ENCODE measurements around the gene ZNF548.

ZNF548 gene

DNA sequence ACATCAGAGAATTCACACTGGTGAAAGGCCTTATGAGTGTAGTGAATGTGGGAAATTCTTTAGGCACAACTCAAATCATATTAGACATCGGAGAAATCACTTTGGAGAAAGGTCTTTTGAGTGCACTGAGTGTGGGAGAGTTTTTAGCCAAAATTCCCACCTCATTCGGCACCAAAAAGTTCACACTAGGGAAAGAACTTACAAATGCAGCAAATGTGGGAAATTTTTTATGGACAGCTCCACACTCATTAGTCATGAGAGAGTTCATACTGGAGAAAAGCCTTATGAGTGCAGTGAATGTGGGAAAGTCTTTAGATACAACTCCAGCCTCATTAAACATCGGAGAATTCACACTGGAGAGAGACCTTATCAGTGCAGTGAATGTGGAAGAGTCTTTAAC is 31.4 kb downstream of the ZNF548 start:
- TF ChIP-seq, protein P1, sequence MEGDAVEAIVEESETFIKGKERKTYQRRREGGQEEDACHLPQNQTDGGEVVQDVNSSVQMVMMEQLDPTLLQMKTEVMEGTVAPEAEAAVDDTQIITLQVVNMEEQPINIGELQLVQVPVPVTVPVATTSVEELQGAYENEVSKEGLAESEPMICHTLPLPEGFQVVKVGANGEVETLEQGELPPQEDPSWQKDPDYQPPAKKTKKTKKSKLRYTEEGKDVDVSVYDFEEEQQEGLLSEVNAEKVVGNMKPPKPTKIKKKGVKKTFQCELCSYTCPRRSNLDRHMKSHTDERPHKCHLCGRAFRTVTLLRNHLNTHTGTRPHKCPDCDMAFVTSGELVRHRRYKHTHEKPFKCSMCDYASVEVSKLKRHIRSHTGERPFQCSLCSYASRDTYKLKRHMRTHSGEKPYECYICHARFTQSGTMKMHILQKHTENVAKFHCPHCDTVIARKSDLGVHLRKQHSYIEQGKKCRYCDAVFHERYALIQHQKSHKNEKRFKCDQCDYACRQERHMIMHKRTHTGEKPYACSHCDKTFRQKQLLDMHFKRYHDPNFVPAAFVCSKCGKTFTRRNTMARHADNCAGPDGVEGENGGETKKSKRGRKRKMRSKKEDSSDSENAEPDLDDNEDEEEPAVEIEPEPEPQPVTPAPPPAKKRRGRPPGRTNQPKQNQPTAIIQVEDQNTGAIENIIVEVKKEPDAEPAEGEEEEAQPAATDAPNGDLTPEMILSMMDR (IDR thresholded peaks at IDR 0.05; ENCODE audit: extremely low read depth, insufficient read depth, missing control alignments), result no peak
- in situ Hi-C loops (cut with MboI; ENCODE audit: low pct_unique_long_range_greater_than_20kb, low sequenced_read_pairs, unreplicated experiment), result no loop called here
- no peak for DNase-seq (ENCODE audit: low spot score)

DNA sequence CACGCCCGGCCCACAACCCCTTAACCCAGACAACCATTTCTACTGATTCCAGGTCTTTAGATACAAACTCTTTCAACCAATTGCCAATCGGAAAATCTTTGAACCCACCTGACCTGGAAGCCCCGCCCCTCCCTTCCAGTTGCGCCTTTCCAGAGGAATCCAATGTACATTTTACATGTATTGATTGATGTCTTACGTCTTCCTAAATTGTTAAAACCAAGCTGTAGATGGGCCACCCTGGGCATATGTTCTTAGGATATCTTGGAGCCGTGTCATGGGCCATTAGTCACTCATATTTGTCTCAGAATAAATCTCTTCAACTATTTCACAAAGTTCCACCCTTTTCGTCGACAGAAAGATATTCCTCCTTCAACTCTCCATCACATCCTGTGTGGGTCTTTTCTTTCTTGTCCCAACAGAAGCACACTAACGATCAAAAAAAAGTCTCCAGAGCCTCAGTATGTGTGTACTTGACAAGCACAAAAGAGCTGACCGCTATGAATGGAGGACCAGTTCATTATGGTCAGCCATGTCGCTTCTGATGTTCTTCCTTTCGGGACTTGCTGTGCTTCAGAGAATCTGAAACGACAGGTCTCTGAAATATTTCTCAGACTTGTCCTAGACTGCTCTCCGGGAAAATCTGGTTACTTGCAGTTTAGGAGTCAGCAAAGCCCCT is 44.9 kb downstream of the ZNF548 start:
- peak; percentile 48 for DNase-seq (ENCODE audit: low spot score)

DNA sequence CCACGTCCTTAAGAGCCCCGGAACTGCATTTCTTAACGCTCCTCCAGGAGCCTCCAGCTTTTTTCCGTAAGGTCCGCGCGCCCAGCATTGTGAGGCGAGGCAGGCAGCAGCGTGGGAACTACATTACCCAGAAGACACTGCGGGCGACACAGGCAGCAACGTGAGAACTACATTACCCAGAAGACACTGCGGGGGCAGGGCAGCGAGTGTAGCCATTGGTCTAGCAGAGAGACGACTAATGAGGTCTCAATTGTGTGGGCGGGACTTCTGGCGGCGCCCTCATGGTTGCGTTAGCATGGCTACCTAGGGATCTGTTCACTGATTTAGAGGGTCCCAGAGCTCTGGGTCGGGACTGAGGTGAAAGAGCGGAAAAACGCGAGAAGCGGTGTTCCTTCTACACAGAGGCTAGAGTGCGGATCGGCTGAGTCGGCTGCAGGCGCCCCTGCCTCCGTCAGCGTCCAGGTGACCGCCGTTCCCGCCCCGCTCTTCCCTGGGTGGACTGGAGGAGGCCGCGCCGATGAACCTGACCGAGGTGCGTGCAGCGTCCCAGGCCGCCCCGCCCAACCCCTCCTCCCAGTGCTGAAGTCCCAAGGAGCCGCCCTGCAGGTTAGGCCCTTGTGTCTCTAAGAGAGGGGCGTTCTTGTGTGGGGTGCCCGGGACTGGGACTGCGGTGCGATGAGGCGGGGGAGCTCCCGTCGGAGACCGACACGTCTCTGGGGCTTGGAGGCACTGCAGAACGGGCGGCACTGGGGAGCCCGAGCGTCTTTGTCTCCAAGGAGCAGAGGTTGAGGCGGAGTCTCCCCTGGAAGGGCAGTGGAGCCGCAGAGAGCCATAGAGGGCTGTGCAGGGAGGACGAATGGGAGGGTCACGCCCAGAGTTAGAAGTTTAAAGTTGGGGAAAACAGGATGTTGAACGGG is 45.7 kb downstream of the ZNF548 start, which contains the start of gene ZNF749:
ZNF749 (plus strand) TSS at position 264 of the 917 bp plus-strand sequence; CDS start at position 518, 254 bp downstream.
- TF ChIP-seq, protein P1 (IDR thresholded peaks at IDR 0.05; ENCODE audit: extremely low read depth, insufficient read depth, missing control alignments), result no peak
- in situ Hi-C loops (cut with MboI; ENCODE audit: low pct_unique_long_range_greater_than_20kb, low sequenced_read_pairs, unreplicated experiment), result no loop called here

More for the DNA sequence above, 44.9 kb downstream of the ZNF548 start:
- in situ Hi-C loops (cut with MboI; ENCODE audit: low pct_unique_long_range_greater_than_20kb, low sequenced_read_pairs, unreplicated experiment), result no loop called here
- TF ChIP-seq, protein P1 (IDR thresholded peaks at IDR 0.05; ENCODE audit: extremely low read depth, insufficient read depth, missing control alignments), result no peak

DNA sequence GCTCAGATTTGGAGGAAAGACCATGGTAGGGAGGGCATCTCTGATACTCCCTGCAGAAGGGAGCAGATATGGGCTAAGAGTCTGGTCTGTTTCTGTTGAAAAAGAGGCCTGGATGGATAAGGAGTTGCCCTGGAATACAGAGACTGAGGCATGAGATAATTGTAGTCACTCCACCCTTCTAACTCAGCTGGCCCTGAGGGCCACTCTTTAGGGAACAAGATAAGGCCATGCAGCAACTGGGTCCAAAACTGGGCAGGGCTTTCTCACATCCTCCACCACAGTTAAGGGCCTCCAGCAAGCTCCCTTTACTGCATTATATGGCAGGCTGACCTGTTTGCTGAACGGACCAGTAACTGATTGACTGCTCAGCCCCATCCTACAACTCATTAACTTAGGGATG is 46.8 kb downstream of the ZNF548 start:
- DNase-seq (ENCODE audit: low spot score), result no peak
- TF ChIP-seq, protein P1 (IDR thresholded peaks at IDR 0.05; ENCODE audit: extremely low read depth, insufficient read depth, missing control alignments), result no peak
- in situ Hi-C loops (cut with MboI; ENCODE audit: low pct_unique_long_range_greater_than_20kb, low sequenced_read_pairs, unreplicated experiment), result no loop called here

More for the DNA sequence above, 45.7 kb downstream of the ZNF548 start, which contains the start of gene ZNF749:
- peak; percentile 96 for DNase-seq (ENCODE audit: low spot score)

DNA sequence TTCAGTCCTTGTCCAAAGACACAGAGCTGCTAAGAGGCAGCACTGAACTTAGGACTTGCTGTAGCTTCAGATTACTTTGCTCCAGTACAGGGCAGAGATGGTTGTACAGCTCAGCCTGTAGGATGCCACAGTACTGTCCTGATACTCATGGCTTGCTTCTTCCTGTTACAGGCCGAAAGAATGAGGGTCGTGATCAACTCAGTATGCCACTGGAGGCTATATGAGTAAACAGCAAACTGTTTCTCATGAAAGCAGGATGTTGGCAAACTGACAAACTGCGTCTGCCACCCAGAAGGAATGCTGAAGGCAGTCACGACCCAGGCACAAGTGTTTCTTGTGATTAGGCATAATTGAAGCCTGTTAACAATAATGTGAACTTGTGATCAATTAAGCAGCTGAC is 48.3 kb downstream of the ZNF548 start:
- no peak for DNase-seq (ENCODE audit: low spot score)
- TF ChIP-seq, protein P1 (IDR thresholded peaks at IDR 0.05; ENCODE audit: extremely low read depth, insufficient read depth, missing control alignments), result no peak
- in situ Hi-C loops (cut with MboI; ENCODE audit: low pct_unique_long_range_greater_than_20kb, low sequenced_read_pairs, unreplicated experiment), result no loop called here

DNA sequence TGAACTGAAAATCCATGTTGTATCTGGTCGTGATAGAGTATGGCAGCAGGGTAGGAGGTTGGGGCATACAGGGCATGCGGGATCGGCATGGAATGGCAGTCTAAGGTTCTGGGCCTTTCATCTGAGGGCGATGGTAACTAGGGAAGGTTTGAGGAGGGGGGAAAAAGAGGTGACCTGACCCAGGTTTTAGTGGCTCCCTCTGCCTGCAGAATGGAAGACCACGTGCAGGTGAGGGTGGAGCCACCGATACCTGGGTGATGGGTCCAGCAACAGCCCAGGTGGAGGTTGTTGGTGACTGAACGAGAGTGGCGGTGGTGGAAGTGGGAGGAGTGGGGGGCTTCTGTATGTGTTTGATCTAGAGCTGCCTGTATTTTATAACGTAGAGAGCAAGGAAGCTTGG is 49.3 kb downstream of the ZNF548 start:
- DNase-seq (ENCODE audit: low spot score), result no peak
- in situ Hi-C loops (cut with MboI; ENCODE audit: low pct_unique_long_range_greater_than_20kb, low sequenced_read_pairs, unreplicated experiment), result no loop called here
- TF ChIP-seq, protein P1 (IDR thresholded peaks at IDR 0.05; ENCODE audit: extremely low read depth, insufficient read depth, missing control alignments), result no peak

Data from GM13977 (cell line).